GM21717 (cell line): Measurements from ENCODE around the gene PVALEF.
"Not testable (repeated sequence)": the region's sequence is repeated elsewhere in the genome, so short reads cannot be mapped to it uniquely, and the experiment has no call there.

Source experiments
- ATAC-seq: cut with Tn5 transposase; IDR thresholded peaks from one replicate; pipeline ENCODE4 v1.9.1; 2021; ENCODE audit warnings: mild to moderate bottlenecking, moderate library complexity; ENCODE audit not compliant: unreplicated experiment

The PVALEF gene

GRCh38 chr17:81143200-81143527, 22.1 kb upstream of the PVALEF start:
- no peak for ATAC-seq

GRCh38 chr17:81143717-81144422, 21.4 kb upstream of the PVALEF start:
- no peak for ATAC-seq

- no peak for ATAC-seq
These were observed 20.9 kb upstream of the PVALEF start for GRCh38 chr17:81144423-81144781.

DNA sequence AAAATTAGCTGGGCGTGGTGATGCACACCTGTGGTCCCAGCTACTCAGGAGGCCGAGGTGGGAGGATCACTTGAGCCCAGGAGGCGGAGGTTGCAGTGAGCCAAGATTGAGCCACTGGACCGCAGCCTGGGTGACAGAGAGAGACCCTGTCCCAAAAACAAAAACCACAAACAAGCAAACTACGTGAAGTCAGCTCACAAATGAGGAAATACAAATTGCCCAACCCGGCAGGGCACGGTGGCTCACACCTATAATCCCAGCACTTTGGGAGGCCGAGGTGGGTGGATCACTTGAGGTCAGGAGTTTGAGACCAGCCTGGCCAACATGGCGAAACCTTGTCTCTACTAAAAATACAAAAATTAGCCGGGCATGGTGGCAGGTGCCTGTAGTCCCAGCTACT, 19.1 kb upstream of the PVALEF start:
- not testable (repeated sequence) for ATAC-seq

- ATAC-seq = no peak
These were observed 17.6 kb upstream of the PVALEF start for GRCh38 chr17:81147701-81148100.

DNA sequence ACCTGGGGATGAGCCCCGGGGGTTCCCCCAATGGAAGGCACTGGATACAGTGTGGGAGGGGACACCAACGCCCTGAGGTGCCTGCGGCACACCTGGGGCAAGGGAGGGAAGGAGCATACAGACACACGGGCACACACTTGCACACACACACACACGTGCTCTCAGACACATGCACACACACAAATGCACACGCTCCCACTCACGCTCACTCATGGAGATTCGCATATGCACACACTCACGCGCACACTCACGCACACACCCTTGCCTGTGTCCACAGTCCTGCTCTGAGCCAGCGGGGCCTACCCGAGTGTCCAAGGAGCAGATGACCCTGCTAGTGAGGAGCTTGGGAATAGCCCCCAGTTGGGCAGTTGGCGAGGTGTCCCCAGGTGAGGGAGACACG, 16.7 kb upstream of the PVALEF start:
- ATAC-seq = no peak

DNA sequence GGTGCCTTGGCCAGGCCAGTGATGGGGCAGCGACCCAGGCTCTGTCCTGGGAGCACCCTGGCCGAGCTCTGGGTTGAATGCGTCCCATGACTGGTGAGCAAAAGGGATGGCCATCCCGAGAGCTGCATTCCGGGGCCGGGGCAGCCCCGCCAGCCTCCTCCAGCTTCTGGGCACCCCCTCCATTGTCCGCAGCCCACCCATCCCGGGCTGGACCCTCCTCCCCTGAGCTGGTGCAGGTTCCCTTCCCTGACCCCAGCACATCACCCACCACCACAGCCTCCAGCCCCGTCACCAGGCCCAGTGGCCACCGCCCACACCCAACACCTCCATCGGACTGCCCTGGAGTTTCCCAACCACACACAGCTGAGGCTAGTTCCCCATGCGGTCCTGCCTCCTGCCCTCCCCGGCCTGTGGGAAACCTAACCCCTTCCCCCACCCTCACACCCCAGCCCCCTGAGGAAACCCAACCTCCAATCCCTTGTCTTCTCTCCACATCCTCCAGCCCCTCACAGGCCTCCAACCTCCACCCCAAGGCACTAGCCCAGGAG, 16.2 kb upstream of the PVALEF start:
- ATAC-seq = no peak

GRCh38 chr17:81150377-81151077, 14.8 kb upstream of the PVALEF start:
- ATAC-seq = no peak

DNA sequence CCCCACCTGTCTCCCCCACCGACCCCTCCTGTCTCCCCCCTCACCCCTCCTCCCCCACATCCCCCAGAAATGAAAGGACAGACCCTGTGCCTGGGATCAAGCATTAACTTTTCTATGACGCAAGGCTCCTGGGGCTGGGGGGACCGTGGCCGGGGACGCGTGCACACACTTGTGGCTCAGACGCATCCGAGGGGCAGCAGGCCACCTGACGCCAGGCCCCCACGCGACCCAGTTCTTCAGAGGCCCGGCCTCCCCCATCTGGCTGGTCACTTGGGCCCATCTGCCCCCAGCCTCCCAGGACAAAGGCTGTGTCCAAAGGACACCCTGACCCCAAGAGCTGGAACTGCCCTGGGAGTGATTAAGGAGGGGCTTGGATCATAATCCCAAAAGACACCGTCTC, 14.0 kb upstream of the PVALEF start:
- ATAC-seq = no peak

DNA sequence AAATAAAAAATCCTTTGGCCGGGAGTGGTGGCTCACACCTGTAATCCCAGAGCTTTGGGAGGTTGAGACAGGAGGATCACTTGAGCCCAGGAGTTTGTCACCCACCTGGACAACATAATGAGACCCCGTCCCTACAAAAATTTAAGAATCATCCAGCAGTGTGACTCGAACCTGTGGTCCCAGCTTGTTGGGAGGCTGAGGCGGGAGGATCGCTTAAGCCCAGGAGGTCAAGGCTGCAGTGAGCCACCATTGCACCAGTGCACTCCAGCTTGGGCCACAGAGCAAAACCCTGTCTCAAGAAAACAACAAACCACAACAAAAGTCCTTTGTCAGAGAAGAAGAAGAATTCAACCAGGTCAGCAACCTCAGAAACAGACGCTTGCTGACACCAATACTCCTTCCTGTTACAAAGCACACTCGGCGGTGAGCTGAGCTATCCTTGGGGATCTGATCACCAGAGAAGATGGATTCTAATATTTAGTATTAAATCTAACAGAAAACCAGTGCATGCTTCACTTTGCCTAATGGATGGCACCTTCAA, 12.9 kb upstream of the PVALEF start:
- ATAC-seq = no peak

DNA sequence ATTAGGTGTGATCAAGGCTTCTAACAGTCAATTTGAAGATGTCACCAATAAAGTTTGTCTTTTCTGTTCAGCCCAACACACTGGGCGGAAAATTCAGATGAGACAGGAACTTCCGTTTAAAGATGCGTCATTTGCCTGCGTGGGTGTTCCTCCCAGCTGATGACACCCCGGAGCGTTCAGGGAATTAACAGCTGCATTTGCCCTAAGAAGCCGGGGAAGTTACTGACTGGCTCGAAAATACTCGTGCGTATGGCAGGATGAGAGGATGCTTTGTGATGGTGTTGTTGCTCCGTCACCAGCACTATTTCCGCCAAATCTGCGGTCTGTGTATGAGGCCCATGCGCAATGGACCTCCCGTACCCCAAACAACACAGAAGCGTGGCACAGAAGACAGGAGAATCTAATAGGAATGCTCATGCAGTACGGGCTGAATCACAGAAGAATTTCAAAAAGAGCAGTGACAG, 11.9 kb upstream of the PVALEF start:
- no peak for ATAC-seq

- not testable (repeated sequence) for ATAC-seq
These were observed 11.3 kb upstream of the PVALEF start for GRCh38 chr17:81154016-81154415.

DNA sequence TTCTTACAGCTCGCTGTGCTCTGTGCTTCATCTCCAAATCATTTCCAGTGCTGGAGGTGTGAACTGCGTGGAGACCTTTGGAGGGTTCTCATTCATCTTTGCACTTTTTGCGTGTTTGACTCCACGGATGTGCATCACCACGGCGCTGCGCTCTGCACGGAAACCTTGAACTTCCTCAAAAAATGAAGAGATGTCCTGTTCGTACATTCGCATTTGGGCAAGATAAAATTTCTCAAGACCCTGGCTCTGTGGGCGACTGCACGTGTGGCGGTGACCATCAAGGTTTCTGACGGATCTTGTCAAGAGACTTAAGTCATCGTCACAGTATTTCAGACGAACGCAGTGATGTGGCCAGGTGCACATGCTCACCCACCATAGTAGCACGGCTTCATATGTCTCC, 10.3 kb upstream of the PVALEF start:
- no peak for ATAC-seq

- no peak for ATAC-seq
These were observed 8.2 kb upstream of the PVALEF start for GRCh38 chr17:81156866-81157805.

- no peak for ATAC-seq
These were observed 7.2 kb upstream of the PVALEF start for GRCh38 chr17:81157848-81158687.

- ATAC-seq = no peak
These were observed 6.4 kb upstream of the PVALEF start for GRCh38 chr17:81158688-81159590.

DNA sequence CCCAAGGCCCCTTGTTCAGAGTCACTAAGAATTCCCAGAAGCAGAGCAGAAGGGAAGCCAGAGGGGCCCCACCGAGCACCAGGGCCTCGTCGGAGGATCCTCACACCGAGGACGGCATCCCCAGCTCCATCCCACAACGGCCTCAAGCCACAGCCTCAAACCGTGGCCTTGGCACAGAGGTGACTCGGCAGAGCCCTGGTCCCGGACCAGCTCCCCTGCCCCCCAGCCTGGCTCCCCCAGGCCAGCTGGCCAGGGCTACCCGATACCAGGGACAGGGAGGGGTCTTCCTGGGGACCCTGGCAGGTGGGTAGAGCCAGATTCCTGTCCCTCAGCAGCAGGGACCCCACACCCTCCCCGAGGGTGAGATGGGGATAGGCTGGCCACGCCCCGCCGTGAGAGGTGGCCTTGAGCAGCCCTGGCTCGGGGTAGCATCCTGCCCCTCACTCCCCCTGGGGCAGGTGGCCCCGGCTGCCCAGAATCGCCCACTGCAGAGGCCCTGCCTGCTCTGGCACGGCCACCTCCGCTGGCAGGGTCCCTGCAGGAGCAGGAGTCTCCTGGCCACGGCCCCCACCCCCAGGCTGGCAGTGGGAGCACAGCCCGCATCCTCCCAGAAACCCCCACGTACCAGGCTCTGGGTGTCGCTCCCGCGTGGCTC, 5.6 kb upstream of the PVALEF start:
- ATAC-seq = no peak

DNA sequence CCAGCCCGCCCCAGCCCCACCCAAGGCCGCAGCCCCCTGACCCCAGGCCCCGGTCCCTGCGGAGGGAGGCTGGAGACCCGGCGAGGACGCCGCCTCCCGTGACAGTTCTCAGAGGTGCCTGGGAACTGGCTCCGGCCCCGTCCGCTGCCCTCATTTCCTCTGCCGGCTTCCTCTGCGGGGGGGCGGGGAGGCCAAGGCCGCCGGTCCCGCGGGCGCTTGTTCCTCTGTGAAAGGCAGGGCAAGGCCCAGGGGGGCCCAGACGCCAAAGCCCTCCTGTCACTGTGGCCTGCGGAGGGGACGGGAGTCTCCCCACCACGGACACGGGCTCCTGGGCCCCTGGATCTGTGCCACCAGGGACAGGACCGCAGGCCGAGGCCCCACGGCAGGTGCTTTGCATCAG, 5.0 kb upstream of the PVALEF start:
- no peak for ATAC-seq
